BLaER1 treated with 17β-estradiol and CSF1 and Interleukin-3, amounts not matched to agents 10 nM and 100 nM (cell line): ENCODE measurements around the gene SLC39A11.
"Not testable (repeated sequence)": the region's sequence is repeated elsewhere in the genome, so short reads cannot be mapped to it uniquely, and the experiment has no call there.

ENCODE experiments used
- H3K27ac ChIP-seq, 11 experiments: shearing (Covaris generic); formaldehyde crosslinking; 2 replicates each; pipeline ENCODE4 v1.8.1; 2022
- H3K27me3 ChIP-seq, 11 experiments: shearing (Covaris generic); formaldehyde crosslinking; 2 replicates each; pipeline ENCODE4 v1.8.1; 2022
- H3K36me3 ChIP-seq, 11 experiments: shearing (Covaris generic); formaldehyde crosslinking; 2 replicates each; pipeline ENCODE4 v1.8.1; 2022
- H3K4me1 ChIP-seq, 10 experiments: shearing (Covaris generic); formaldehyde crosslinking; 2 replicates each; pipeline ENCODE4 v1.8.1; 2022
- H3K4me2 ChIP-seq, 11 experiments: shearing (Covaris generic); formaldehyde crosslinking; 2 replicates each; pipeline ENCODE4 v1.8.1; 2022
- H3K4me3 ChIP-seq, 10 experiments: shearing (Covaris generic); formaldehyde crosslinking; 2 replicates each; pipeline ENCODE4 v1.8.1; 2022
- H3K9ac ChIP-seq, 11 experiments: shearing (Covaris generic); formaldehyde crosslinking; 2 replicates each; pipeline ENCODE4 v1.8.1; 2022
- H3K9me3 ChIP-seq, 11 experiments: shearing (Covaris generic); formaldehyde crosslinking; replicated peaks in 1 of 11; 2 replicates each; pipeline ENCODE4 v1.8.1; 2022
- H4K20me1 ChIP-seq, 11 experiments: shearing (Covaris generic); formaldehyde crosslinking; 2 replicates each; pipeline ENCODE4 v1.8.1; 2022
- Cebpa-rat ChIP-seq, 11 experiments: shearing (Covaris generic); IDR thresholded peaks; 2 replicates each; pipeline ENCODE4 v1.8.1; 2022

The SLC39A11 gene

GRCh38 chr17:73101031-73101430 lies 8.5 kb upstream of the SLC39A11 start:
- Histone ChIP-seq H3K9me3 (peaks cover 0 to 13% (median 8%) of the 10 kb centered on the region in 11 experiments; a peak in 12 of 22 replicates), H3K36me3 (no peaks in the 10 kb centered on the region), H3K4me1 (peaks cover 0 to 13% (median 5%) of the 10 kb centered on the region in 10 experiments; a peak in 7 of 20 replicates), H3K9ac (no peak overlapping the region), H4K20me1 (no peaks in the 10 kb centered on the region), H3K4me3 (no peak overlapping the region), H3K4me2 (no peak overlapping the region), H3K27ac (no peak overlapping the region), H3K27me3 (no peaks in the 10 kb centered on the region)
- TF ChIP-seq Cebpa-rat (IDR thresholded peaks at IDR 0.05), result no peak

GRCh38 chr17:73100363-73100762 lies 7.9 kb upstream of the SLC39A11 start:
- Histone ChIP-seq H3K4me2 (no peak overlapping the region), H3K27ac (no peak overlapping the region), H3K9me3 (peaks cover 0 to 13% (median 8%) of the 10 kb centered on the region in 11 experiments; a peak in 12 of 22 replicates), H3K9ac (no peak overlapping the region), H3K4me3 (no peak overlapping the region), H4K20me1 (no peaks in the 10 kb centered on the region), H3K36me3 (no peaks in the 10 kb centered on the region), H3K27me3 (no peaks in the 10 kb centered on the region), H3K4me1 (peaks cover 0 to 15% (median 5%) of the 10 kb centered on the region in 10 experiments; a peak in 7 of 20 replicates)
- no peak for TF ChIP-seq Cebpa-rat (IDR thresholded peaks at IDR 0.05)

GRCh38 chr17:73099511-73099910 lies 7.0 kb upstream of the SLC39A11 start:
- no peaks in the 10 kb centered on the region for H3K36me3 ChIP-seq
- no peaks in the 10 kb centered on the region for H4K20me1 ChIP-seq
- no peak overlapping the region for H3K4me3 ChIP-seq
- peaks cover 0 to 7% (median 5%) of the 10 kb centered on the region in 11 experiments; a peak in 12 of 22 replicates for H3K9me3 ChIP-seq
- no peaks in the 10 kb centered on the region for H3K27me3 ChIP-seq
- H3K4me2 ChIP-seq, result no peak overlapping the region
- no peak overlapping the region for H3K27ac ChIP-seq
- no peak overlapping the region for H3K9ac ChIP-seq
- TF ChIP-seq Cebpa-rat (IDR thresholded peaks at IDR 0.05), result no peak
- H3K4me1 ChIP-seq, result peaks cover 0 to 15% (median 5%) of the 10 kb centered on the region in 10 experiments; a peak in 7 of 20 replicates

- H3K9me3 ChIP-seq, result peaks cover 0 to 7% (median 5%) of the 10 kb centered on the region in 11 experiments; a peak in 11 of 22 replicates
- peaks cover 0 to 18% (median 8%) of the 10 kb centered on the region in 10 experiments; a peak in 14 of 20 replicates for H3K4me1 ChIP-seq
- no peak overlapping the region for H3K27ac ChIP-seq
- H3K4me3 ChIP-seq, result no peak overlapping the region
- H3K36me3 ChIP-seq, result no peaks in the 10 kb centered on the region
- H3K27me3 ChIP-seq, result no peaks in the 10 kb centered on the region
- H4K20me1 ChIP-seq, result no peaks in the 10 kb centered on the region
- TF ChIP-seq Cebpa-rat (IDR thresholded peaks at IDR 0.05), result no peak
- no peak overlapping the region for H3K9ac ChIP-seq
- H3K4me2 ChIP-seq, result no peak overlapping the region
Observed at GRCh38 chr17:73098919-73099318, 6.4 kb upstream of the SLC39A11 start.

- not testable (repeated sequence) for H3K27ac ChIP-seq
Observed at GRCh38 chr17:73097973-73098765, 5.7 kb upstream of the SLC39A11 start.

GRCh38 chr17:73096866-73097265 lies 4.4 kb upstream of the SLC39A11 start:
- peaks cover 7 to 34% (median 21%) of the 10 kb centered on the region in 10 experiments for H3K4me1 ChIP-seq
- H4K20me1 ChIP-seq, result no peaks in the 10 kb centered on the region
- no peak overlapping the region for H3K27ac ChIP-seq
- no peak overlapping the region for H3K9ac ChIP-seq
- H3K36me3 ChIP-seq, result no peaks in the 10 kb centered on the region
- no peak for TF ChIP-seq Cebpa-rat (IDR thresholded peaks at IDR 0.05)
- H3K4me3 ChIP-seq, result no peak overlapping the region
- H3K9me3 ChIP-seq, result no peaks in the 10 kb centered on the region
- H3K27me3 ChIP-seq, result no peaks in the 10 kb centered on the region
- H3K4me2 ChIP-seq, result peak overlapping the region in 7 of 11 experiments; percentile 4 to 43 (median 28); a peak in 10 of 22 replicates

More at GRCh38 chr17:73097973-73098765, 5.7 kb upstream of the SLC39A11 start:
- H3K9ac ChIP-seq, H3K36me3 ChIP-seq, H3K27me3 ChIP-seq, H3K9me3 ChIP-seq, H3K4me2 ChIP-seq, H3K4me3 ChIP-seq, H4K20me1 ChIP-seq: not testable (repeated sequence)
- H3K4me1 ChIP-seq, result peaks cover 1 to 26% (median 13%) of the 10 kb centered on the region in 10 experiments

- no peak for TF ChIP-seq Cebpa-rat (IDR thresholded peaks at IDR 0.05)
- H4K20me1 ChIP-seq, result no peaks in the 10 kb centered on the region
- no peaks in the 10 kb centered on the region for H3K27me3 ChIP-seq
- H3K4me3 ChIP-seq, result no peak overlapping the region
- no peaks in the 10 kb centered on the region for H3K9me3 ChIP-seq
- no peak overlapping the region for H3K27ac ChIP-seq
- peaks cover 12 to 40% (median 27%) of the 10 kb centered on the region in 10 experiments for H3K4me1 ChIP-seq
- no peaks in the 10 kb centered on the region for H3K36me3 ChIP-seq
- no peak overlapping the region for H3K9ac ChIP-seq
- H3K4me2 ChIP-seq, result peak overlapping the region in 4 of 11 experiments; percentile 28 to 43 (median 30); a peak in 5 of 22 replicates
Observed at GRCh38 chr17:73096211-73096610, 3.7 kb upstream of the SLC39A11 start.

GRCh38 chr17:73093286-73093685 lies 798 bp upstream of the SLC39A11 start:
- no peak for TF ChIP-seq Cebpa-rat (IDR thresholded peaks at IDR 0.05)
- peaks cover 30 to 60% (median 46%) of the 10 kb centered on the region in 10 experiments for H3K4me1 ChIP-seq
- peak overlapping the region; percentile 80 to 99 (median 98); a peak in 20 of 22 replicates for H3K4me2 ChIP-seq
- no peaks in the 10 kb centered on the region for H3K9me3 ChIP-seq
- peaks cover 0 to 10% (median 4%) of the 10 kb centered on the region in 11 experiments; a peak in 12 of 22 replicates for H3K36me3 ChIP-seq
- no peaks in the 10 kb centered on the region for H3K27me3 ChIP-seq
- H4K20me1 ChIP-seq, result peaks cover 0 to 6% (median 0%) of the 10 kb centered on the region in 11 experiments; a peak in 1 of 22 replicates
- no peak overlapping the region for H3K4me3 ChIP-seq
- H3K27ac ChIP-seq, result peak overlapping the region in 8 of 11 experiments; percentile 56 to 81 (median 76); a peak in 11 of 22 replicates
- H3K9ac ChIP-seq, result peak overlapping the region in 3 of 11 experiments; percentile 75 to 81 (median 78); a peak in 4 of 22 replicates

- Histone ChIP-seq H3K27ac (peak overlapping the region in 10 of 11 experiments; percentile 44 to 81 (median 76); a peak in 19 of 22 replicates), H3K9me3 (no peaks in the 10 kb centered on the region), H3K9ac (peak overlapping the region; percentile 69 to 84 (median 78)), H3K36me3 (peaks cover 10 to 23% (median 17%) of the 10 kb centered on the region in 11 experiments; a peak in 19 of 22 replicates), H3K4me1 (peaks cover 30 to 58% (median 45%) of the 10 kb centered on the region in 10 experiments), H3K27me3 (no peaks in the 10 kb centered on the region), H3K4me2 (peak overlapping the region; percentile 90 to 100 (median 98)), H4K20me1 (peaks cover 0 to 6% (median 0%) of the 10 kb centered on the region in 11 experiments; a peak in 1 of 22 replicates), H3K4me3 (peak overlapping the region; percentile 63 to 80 (median 71))
- no peak for TF ChIP-seq Cebpa-rat (IDR thresholded peaks at IDR 0.05)
Observed at GRCh38 chr17:73091770-73092522, 542 bp downstream of the SLC39A11 start.
